ENCODE results near the gene GPHN. TPM values are rescaled to one million over a fixed set of nuclear protein-coding genes. Genes with fewer than 3 reads are reported as not detected.

Gene GPHN
- total RNA-seq, 1 donor from 2014 or later, result 32.1 TPM

DNA sequence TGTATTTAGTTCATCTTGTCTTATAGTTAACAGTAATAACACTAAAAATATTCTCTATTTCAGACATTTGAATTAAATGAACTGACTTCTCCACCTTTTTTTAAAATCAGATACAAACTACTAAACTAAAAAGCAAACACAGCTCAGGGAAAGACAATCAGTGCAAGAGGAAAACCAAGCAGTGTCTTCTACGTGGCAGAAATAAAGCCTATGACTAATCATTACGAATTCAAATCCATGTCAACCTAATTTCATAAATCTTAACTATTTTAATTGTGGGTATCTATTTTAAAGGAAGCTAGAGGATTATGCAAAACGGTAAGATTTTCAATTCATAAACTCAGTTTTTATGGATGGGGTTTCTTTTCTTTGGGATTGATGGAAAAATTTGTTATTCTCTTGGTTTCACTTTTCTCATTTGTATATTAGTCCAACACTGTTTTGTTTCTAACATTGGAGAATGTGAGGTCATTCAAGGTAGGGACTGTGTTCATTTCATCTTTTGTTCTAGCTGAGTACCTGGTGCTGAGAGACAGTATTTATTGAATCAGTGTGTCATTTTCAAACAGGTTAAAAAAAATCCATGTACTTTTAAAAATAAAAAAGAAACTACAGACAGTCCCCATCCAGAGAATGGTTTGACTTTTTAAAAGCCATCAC is 720.5 kb downstream of the GPHN start:
- no peaks in the 10 kb centered on the region for H3K9me3 Mint-ChIP-seq
- H3K27me3 Mint-ChIP-seq (ENCODE audit: low read depth), result no peaks in the 10 kb centered on the region
- H3K27ac Mint-ChIP-seq, result no peak overlapping the region
- TF ChIP-seq, protein P1, sequence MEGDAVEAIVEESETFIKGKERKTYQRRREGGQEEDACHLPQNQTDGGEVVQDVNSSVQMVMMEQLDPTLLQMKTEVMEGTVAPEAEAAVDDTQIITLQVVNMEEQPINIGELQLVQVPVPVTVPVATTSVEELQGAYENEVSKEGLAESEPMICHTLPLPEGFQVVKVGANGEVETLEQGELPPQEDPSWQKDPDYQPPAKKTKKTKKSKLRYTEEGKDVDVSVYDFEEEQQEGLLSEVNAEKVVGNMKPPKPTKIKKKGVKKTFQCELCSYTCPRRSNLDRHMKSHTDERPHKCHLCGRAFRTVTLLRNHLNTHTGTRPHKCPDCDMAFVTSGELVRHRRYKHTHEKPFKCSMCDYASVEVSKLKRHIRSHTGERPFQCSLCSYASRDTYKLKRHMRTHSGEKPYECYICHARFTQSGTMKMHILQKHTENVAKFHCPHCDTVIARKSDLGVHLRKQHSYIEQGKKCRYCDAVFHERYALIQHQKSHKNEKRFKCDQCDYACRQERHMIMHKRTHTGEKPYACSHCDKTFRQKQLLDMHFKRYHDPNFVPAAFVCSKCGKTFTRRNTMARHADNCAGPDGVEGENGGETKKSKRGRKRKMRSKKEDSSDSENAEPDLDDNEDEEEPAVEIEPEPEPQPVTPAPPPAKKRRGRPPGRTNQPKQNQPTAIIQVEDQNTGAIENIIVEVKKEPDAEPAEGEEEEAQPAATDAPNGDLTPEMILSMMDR (IDR thresholded peaks at IDR 0.05; ENCODE audit: unreplicated experiment), result no peak
- H3K36me3 Mint-ChIP-seq, result no peaks in the 10 kb centered on the region
- H3K4me3 Mint-ChIP-seq, result no peak overlapping the region
- peaks cover 27% of the 10 kb centered on the region for H3K4me1 Mint-ChIP-seq
- no peak for DNase-seq (ENCODE audit: low spot score in 2 of 2, unreplicated experiment in 2 of 2)

Other genes starting within 250 kb of the GPHN start
- not detected in 3 replicates for gene CCDC196, start 21.8 kb upstream of the GPHN start, total RNA-seq

All from mesothelial cell of epicardium (in vitro differentiated cells).